HG02798 (cell line): Measurements from ENCODE around the gene TSPAN9.
"Not testable (repeated sequence)": the region's sequence is repeated elsewhere in the genome, so short reads cannot be mapped to it uniquely, and the experiment has no call there.

Source experiments
- ATAC-seq: cut with Tn5 transposase; IDR thresholded peaks from one replicate; pipeline ENCODE4 v1.9.1; 2021; ENCODE audit warnings: mild to moderate bottlenecking; ENCODE audit not compliant: unreplicated experiment, poor library complexity

The TSPAN9 gene

DNA sequence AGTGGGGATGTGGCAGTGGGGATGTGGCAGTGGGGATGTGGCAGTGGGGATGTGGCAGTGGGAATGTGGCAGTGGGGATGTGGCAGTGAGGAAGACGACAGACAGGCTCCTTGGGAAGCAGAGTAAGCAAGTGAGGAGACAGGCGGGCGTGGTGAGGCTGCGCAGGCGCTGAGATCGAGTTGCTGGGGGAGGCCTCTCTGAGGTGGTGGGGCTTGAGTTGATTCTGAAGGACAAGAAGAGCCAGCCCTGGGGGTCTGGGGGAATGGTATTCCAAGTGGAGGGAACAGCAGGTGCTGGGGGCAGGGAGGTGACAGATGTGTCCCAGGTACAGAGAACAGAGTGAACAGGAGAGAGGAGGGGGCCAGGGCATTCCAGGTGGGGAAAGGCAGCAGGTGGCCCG is 33.8 kb upstream of the TSPAN9 start:
- no peak for ATAC-seq

DNA sequence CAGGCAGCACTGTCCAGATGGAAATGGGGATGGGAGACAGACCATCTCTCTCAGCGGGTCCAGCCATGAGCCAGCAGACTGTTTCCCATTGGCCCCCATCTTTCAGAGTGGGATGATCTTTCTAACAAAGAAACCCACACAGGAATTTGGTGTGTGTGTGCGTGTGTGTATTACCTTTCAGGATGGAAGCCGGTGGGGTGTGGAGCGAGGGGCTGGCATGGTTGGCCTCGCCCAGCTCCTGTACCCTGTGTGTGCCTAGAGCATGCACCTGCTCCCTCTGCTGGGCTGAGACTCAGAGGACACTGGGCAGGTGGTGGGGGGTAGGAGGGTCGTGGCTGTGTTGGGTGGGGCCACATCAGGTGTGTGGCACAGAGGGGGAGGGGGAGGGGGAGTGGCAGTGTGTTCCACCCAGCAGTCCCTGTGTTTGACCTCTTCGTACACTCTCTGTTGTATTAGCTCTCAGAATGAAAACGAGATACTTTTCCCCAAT is 33.0 kb upstream of the TSPAN9 start:
- ATAC-seq: no peak

DNA sequence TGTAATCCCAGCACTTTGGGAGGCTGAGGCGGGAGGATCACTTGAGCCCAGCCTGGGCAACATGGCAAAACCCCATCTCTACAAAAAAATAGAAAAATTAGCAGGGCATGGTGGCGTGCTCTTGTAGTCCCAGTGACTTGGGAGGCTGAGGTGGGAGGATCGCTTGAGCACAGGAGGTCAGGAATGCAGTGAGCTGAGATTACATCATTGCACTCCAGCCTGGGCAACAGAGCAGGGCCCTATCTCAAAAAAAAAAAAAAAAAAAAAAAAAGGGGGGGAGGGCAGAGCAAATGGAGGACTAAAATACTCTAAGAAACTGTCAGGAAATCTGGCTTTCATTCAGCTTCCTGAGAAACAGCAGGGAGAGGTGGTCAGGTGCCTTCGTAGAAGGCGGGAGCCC is 31.7 kb upstream of the TSPAN9 start:
- no peak for ATAC-seq

- no peak for ATAC-seq
Measured at GRCh38 chr12:3045989-3046388, 31.2 kb upstream of the TSPAN9 start.

DNA sequence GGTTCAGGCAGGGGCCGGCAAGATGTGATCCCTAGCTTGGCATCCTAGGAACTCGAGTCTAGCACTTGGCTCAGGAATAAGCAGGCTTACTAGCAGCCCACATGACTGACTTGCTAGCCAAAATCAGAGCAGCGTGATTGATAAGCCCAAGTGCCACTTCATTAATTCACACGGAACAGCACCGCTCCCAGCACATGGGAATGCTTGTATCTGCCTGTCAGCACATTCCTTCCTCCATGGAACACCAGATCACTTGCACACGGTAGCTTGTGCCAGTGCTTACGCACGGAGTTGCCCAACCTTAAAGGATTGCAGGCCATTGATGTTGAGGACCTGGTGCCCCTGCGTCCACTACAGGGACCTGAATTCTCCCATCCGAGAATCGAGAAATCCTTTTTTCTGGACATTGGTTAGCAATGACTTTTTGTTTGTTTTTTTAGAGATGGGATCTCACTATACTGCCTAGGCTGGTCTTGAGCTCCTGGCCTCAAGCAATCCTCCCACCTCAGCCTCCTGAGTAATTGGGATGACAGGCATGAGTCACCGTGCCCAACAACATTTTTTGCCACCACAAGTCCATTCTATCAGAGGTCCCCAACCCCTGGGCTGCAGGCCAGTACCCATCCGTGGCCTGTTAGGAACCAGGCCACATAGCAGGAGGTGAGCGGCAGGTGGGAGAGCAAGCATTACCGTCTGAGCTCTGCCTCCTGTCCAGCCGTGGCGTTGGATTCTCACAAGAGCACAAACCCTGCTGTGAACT is 30.6 kb upstream of the TSPAN9 start:
- ATAC-seq: no peak

DNA sequence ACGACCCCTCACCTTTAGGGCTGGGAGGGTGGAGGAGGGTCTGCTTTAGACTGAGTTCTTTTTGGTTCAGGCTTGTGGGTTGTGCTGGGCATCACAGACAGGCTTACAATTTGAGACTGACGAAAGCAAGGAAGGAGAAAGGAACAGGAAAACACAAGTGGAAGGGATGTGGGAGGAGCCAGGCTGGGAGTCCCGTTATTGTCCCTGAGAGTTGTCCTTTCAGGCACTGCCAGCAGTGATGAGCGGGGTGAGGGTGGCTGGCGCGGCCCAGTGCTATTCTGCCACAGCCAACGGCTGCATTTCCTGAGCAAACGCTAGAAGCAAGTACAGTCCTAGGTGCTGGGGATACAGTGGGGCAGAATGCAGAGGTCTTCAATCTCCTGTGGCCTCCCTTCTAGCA is 29.2 kb upstream of the TSPAN9 start:
- no peak for ATAC-seq

DNA sequence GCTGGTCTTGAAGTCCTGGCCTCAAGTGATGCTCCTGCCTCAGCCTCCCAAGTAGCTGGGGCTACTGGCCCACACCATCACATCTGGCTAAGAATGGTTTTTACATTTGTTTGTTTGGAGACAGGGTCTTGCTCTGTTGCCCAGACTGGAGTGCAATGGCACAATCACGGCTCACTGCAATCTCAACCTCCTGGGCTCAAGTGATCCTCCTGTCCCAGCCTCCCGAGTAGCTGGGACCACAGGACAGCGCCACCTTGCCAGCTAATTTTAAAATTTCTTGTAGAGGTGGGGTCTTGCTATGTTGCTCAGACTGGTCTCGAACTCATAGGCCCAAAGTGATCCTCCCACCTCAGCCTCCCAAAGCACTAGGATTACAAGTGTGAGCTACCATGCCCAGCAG is 28.6 kb upstream of the TSPAN9 start:
- no peak for ATAC-seq

GRCh38 chr12:3049176-3049575 is 28.0 kb upstream of the TSPAN9 start:
- no peak for ATAC-seq

- ATAC-seq: no peak
Measured at GRCh38 chr12:3049611-3050249, 27.4 kb upstream of the TSPAN9 start.

DNA sequence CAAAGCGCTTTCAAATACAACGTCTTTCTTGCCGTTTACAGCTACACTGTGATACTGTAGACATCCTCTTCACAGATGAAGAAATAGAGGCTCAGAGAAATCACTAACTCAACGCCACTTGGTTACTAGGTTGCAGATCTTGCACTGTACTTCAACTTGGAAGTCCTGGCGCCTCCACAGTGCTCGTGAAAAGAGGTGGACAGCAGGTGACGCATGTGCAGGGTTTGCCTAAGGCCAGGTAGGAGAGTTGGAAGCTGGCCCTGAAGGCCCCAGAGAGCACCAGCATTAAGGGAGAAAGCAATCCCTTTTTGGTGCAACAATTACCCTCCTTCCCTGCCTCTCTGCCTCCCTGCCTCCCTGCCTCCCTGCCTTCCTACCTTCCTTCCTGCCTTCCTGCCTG is 22.8 kb upstream of the TSPAN9 start:
- ATAC-seq: no peak

- ATAC-seq: no peak
Measured at GRCh38 chr12:3055026-3055703, 22.0 kb upstream of the TSPAN9 start.

- ATAC-seq: no peak
Measured at GRCh38 chr12:3055704-3056467, 21.3 kb upstream of the TSPAN9 start.

- ATAC-seq: no peak
Measured at GRCh38 chr12:3061059-3061458, 16.1 kb upstream of the TSPAN9 start.

GRCh38 chr12:3061501-3062215 is 15.5 kb upstream of the TSPAN9 start:
- no peak for ATAC-seq

DNA sequence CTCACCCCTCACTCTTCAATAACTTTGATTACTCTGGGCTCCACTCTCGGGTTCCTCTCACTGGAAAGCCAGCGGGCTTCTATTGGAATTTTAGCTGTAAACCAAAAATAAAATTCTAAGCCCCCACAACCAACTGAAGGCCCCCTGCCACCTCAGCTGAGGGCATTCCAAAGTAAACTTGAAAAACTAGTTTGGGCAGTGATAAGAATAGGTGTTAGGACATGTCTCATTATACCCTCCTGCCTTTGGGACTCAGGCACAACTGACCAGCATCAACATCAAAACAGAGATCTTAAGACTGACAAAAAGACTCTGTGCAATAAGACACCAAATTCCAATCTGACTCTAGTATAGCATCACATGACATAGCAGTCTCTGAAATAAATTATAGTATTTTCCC is 11.9 kb upstream of the TSPAN9 start:
- ATAC-seq: no peak

GRCh38 chr12:3065846-3066245 is 11.3 kb upstream of the TSPAN9 start:
- ATAC-seq: not testable (repeated sequence)

GRCh38 chr12:3069714-3070113 is 7.5 kb upstream of the TSPAN9 start:
- no peak for ATAC-seq

GRCh38 chr12:3071107-3071506 is 6.1 kb upstream of the TSPAN9 start:
- no peak for ATAC-seq

DNA sequence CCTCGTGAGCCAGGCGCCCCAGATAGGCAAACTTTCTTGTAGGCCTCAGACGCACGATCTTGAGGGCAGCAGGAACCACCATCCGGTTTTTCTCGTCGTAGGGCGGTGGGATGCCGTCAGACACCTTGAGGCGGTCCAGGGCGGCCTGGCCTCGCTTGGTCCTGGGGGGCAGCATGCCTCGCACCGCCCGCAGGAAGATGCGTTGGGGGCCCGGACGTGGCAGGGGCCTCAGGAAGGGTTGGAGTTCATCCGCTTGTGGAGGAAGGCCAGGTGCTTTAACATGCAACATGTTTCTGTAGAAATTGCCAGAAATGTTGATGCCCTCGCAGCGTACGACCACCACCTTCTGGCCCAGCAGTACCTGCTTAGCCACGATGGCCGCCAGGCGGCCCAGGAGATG is 5.5 kb upstream of the TSPAN9 start:
- ATAC-seq: no peak
